OCI-LY7 (cell line): Measurements from ENCODE around the gene TSTD1. TPM values are rescaled to one million over a fixed set of nuclear protein-coding genes. Genes with fewer than 3 reads are reported as not detected.

Source experiments
- BruUV-seq: library from RNA; stranded (reverse); fragments of 400-500 nt; replicated peaks from 2 replicates; lab custom pipeline; 2021; lab: Mats Ljungman, UMichigan
- CTCF ChIA-PET: fragments of 300-600 bp; sonication (Branson Sonifier 250); formaldehyde crosslinking; loops from one replicate; lab custom pipeline; 2022; ENCODE audit warnings: antibody characterized with exemption; ENCODE audit not compliant: unreplicated experiment; lab: Charles Lee
- POLR2A ChIA-PET: fragments of 300-600 bp; sonication (Branson Sonifier 250); formaldehyde crosslinking; loops from one replicate; lab custom pipeline; 2022; ENCODE audit warnings: antibody characterized with exemption; lab: Charles Lee
- DNase-seq: peaks from one replicate; pipeline ENCODE4 v3.0.0-alpha.2; 2015; ENCODE audit warnings: low spot score
- H2AFZ ChIP-seq: fragments of 200-600 bp; sonication (generic), shearing (Covaris generic); 2 replicates; pipeline ENCODE4 v1.6.1; 2014; ENCODE audit warnings: mild to moderate bottlenecking, antibody characterized with exemption, low read length, moderate library complexity
- H3K27ac ChIP-seq: fragments of 200-600 bp; sonication (generic); 2 replicates; pipeline ENCODE4 v1.5.1; 2014; ENCODE audit warnings: mixed run types, low read depth, mild to moderate bottlenecking, moderate library complexity, low read length, inconsistent platforms; ENCODE audit not compliant: poor library complexity, severe bottlenecking
- H3K36me3 ChIP-seq: fragments of 200-600 bp; sonication (generic); 2 replicates; pipeline ENCODE4 v1.6.1; 2014; ENCODE audit warnings: mild to moderate bottlenecking, antibody characterized with exemption, low read length, moderate library complexity, mixed read lengths; ENCODE audit not compliant: insufficient read depth
- H3K4me1 ChIP-seq: fragments of 200-600 bp; sonication (generic); 2 replicates; pipeline ENCODE4 v1.5.1; 2014; ENCODE audit warnings: mild to moderate bottlenecking, low read length; ENCODE audit not compliant: insufficient read depth, poor library complexity, severe bottlenecking
- H3K4me2 ChIP-seq: fragments of 200-600 bp; sonication (generic); 2 replicates; pipeline ENCODE4 v1.6.1; 2014; ENCODE audit warnings: mild to moderate bottlenecking, low read length
- H3K4me3 ChIP-seq: fragments of 200-600 bp; sonication (generic); 2 replicates; pipeline ENCODE4 v1.5.1; 2014; ENCODE audit warnings: mild to moderate bottlenecking, low read depth, low read length; ENCODE audit not compliant: poor library complexity, severe bottlenecking
- H3K79me2 ChIP-seq: fragments of 200-600 bp; sonication (generic); 2 replicates; pipeline ENCODE4 v1.6.1; 2016; ENCODE audit warnings: low read depth, mild to moderate bottlenecking, low read length, moderate library complexity, mixed read lengths; ENCODE audit not compliant: insufficient read depth
- H3K9me2 ChIP-seq: fragments of 200-600 bp; sonication (generic); 2 replicates; pipeline ENCODE4 v1.6.1; 2016; ENCODE audit warnings: mild to moderate bottlenecking, low read length, mixed read lengths; ENCODE audit not compliant: insufficient read depth
- H3K9me3 ChIP-seq: fragments of 200-600 bp; sonication (generic); 2 replicates; pipeline ENCODE4 v1.6.1; 2014; ENCODE audit warnings: mild to moderate bottlenecking, mixed run types, low read length, mixed read lengths
- H4K20me1 ChIP-seq: fragments of 200-600 bp; sonication (generic); 2 replicates; pipeline ENCODE4 v1.6.1; 2014; ENCODE audit warnings: mild to moderate bottlenecking, antibody characterized with exemption, low read length, moderate library complexity, mixed read lengths; ENCODE audit not compliant: insufficient read depth
- EZH2phosphoT487 ChIP-seq: fragments of 200-600 bp; sonication (generic); IDR thresholded peaks from 2 replicates; pipeline ENCODE4 v1.6.1; 2018; ENCODE audit warnings: low read depth, borderline replicate concordance, mild to moderate bottlenecking, mixed run types, antibody characterized with exemption, low read length, moderate library complexity, mixed read lengths
- intact Hi-C: fragments of 100-400 bp; cut with micrococcal nuclease; formaldehyde crosslinking; loops from one replicate; pipeline ENCODE4 v1.10.0; 2022; ENCODE audit not compliant: unreplicated experiment
- total RNA-seq, 2 experiments: library from RNA; depleted of rRNA in 1 of 2; stranded (reverse); fragments of >200 nt in 1 of 2; shearing (Covaris generic) in 1 of 2; gene quantifications; 2 replicates each; pipeline ENCODE4 v1.2.3, GENCODE V29; 2014 to 2022
- TF ChIP-seq, protein P1 (sequence below): fragments of 200-600 bp; sonication (generic); conservative IDR thresholded peaks from 2 replicates; pipeline ENCODE4 v1.5.1; 2014; ENCODE audit warnings: mild to moderate bottlenecking, antibody characterized with exemption, low read length, moderate library complexity, mixed read lengths

The TSTD1 gene
- total RNA-seq, 2 experiments from 2014 or later = 73.4 to 164 TPM

DNA sequence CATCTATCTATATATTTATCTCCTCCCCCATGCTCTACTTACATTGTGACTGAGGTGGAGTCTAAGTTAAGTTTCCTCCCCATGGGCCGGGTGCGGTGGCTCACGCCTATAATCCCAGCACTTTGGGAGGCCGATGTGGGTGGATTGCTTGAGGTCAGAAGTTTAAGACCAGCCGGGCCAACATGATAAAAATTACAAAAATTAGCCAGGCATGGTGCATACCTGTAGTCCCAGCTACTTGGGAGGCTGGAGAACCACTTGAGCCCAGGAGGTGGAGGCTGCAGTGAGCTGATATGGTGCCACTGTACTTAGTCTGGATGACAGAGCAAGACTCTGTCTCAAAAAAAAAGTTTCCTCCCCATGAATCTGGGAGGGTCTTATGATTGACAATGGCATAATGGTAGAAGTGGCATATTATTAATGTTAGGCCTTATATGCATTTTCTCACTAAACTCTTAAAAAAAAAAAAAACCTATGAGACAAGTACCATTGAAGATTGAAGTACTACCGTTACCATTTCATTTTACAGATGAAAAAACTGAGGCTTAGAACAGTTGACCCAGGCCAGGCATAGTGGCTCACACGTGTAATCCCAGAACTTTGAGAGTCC lies 29.1 kb downstream of the TSTD1 start:
- H3K79me2 ChIP-seq = peaks cover 12% of the 10 kb centered on the region; the same call in 1 of the 2 replicates
- CTCF ChIA-PET = no interaction called here

DNA sequence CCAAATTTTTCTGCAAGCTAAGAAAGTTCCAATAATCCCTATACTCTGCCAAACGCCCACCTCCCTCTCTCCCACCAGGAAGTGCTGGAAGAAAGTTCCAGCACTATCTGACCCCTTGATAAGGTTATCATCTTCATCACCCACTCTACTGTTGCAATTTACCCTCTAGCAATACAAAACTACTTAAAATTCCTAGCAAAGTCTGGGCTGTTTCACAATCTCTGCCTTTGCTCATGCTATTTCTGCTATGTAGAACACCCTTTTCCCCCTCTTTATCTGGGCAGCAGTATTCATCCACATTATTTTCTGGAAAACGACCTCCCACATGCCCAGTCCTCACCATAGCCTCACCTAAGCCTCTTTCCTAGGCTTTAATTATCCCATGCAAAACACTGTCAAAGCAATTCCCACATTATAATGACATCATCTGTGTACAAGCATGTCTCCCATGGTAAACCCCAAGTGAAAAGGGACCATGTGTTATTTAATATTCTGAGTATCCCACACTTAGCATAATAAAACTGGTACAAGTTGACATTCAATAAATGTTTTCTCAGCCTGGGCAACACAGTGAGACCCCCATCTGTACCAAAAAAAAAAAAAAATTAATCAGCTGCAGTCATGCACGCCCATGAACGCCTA lies 29.8 kb downstream of the TSTD1 start:
- no peaks in the 10 kb centered on the region for H3K9me2 ChIP-seq
- H3K36me3 ChIP-seq = no peaks in the 10 kb centered on the region
- ChIA-PET POLR2A (no interaction called here), CTCF (no interaction called here)
- H3K4me3 ChIP-seq = no peak overlapping the region
- TF ChIP-seq, protein P1, sequence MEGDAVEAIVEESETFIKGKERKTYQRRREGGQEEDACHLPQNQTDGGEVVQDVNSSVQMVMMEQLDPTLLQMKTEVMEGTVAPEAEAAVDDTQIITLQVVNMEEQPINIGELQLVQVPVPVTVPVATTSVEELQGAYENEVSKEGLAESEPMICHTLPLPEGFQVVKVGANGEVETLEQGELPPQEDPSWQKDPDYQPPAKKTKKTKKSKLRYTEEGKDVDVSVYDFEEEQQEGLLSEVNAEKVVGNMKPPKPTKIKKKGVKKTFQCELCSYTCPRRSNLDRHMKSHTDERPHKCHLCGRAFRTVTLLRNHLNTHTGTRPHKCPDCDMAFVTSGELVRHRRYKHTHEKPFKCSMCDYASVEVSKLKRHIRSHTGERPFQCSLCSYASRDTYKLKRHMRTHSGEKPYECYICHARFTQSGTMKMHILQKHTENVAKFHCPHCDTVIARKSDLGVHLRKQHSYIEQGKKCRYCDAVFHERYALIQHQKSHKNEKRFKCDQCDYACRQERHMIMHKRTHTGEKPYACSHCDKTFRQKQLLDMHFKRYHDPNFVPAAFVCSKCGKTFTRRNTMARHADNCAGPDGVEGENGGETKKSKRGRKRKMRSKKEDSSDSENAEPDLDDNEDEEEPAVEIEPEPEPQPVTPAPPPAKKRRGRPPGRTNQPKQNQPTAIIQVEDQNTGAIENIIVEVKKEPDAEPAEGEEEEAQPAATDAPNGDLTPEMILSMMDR = no peak
- no peak for TF ChIP-seq EZH2phosphoT487
- no peaks in the 10 kb centered on the region for H3K9me3 ChIP-seq
- peaks cover 12% of the 10 kb centered on the region; the same call in 1 of the 2 replicates for H3K79me2 ChIP-seq
- H3K4me1 ChIP-seq = peaks cover 27% of the 10 kb centered on the region
- no peaks in the 10 kb centered on the region for H4K20me1 ChIP-seq
- DNase-seq = no peak
- intact Hi-C loops = no loop called here
- H3K4me2 ChIP-seq = no peak overlapping the region
- H2AFZ ChIP-seq = no peak overlapping the region
- H3K27ac ChIP-seq = no peak overlapping the region
- no TSS peak for BruUV-seq

More for the DNA sequence above, 29.1 kb downstream of the TSTD1 start:
- Histone ChIP-seq H3K9me3 (no peaks in the 10 kb centered on the region), H2AFZ (no peak overlapping the region), H3K4me2 (no peak overlapping the region), H3K4me3 (no peak overlapping the region), H3K9me2 (no peaks in the 10 kb centered on the region), H3K4me1 (peaks cover 32% of the 10 kb centered on the region), H3K36me3 (no peaks in the 10 kb centered on the region), H4K20me1 (no peaks in the 10 kb centered on the region), H3K27ac (no peak overlapping the region)
- POLR2A ChIA-PET = no interaction called here
- no TSS peak for BruUV-seq
- TF ChIP-seq EZH2phosphoT487 = no peak
- TF ChIP-seq, protein P1 = no peak
- intact Hi-C loops = no loop called here
- DNase-seq = no peak

DNA sequence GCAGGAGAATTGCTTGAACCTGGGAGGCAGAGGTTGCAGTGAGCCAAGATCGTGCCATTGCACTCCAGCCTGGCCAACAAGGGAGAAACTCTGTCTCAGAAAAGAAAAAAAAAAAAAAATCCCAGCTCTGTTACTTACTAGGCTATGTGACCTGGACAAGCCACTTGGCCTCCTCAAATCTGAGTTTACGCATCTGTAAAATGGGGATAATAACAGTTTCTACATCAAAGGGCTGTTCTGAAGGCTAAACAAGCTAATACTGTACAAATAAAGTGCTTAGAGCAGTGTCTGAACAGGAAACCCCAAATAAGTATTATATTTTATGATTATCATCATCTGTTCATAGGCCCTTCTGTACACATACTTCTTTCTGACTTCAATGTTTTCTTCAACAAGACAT lies 31.4 kb downstream of the TSTD1 start:
- no peaks in the 10 kb centered on the region for H3K36me3 ChIP-seq
- DNase-seq = no peak
- CTCF ChIA-PET = no interaction called here
- no TSS peak for BruUV-seq
- POLR2A ChIA-PET = interaction anchor here (0.6 to 1.3 kb wide), 2 partner anchors 12 to 397 kb away, joined by 4 to 5 read pairs; no protein-coding TSS in a partner anchor
- no peaks in the 10 kb centered on the region for H3K9me2 ChIP-seq
- H3K27ac ChIP-seq = no peak overlapping the region
- H3K4me3 ChIP-seq = no peak overlapping the region
- no peak overlapping the region for H3K4me2 ChIP-seq
- peaks cover 7% of the 10 kb centered on the region; the same call in 1 of the 2 replicates for H3K79me2 ChIP-seq
- no peak overlapping the region for H2AFZ ChIP-seq
- H3K4me1 ChIP-seq = peaks cover 11% of the 10 kb centered on the region
- TF ChIP-seq EZH2phosphoT487 = no peak
- TF ChIP-seq, protein P1 = no peak
- H4K20me1 ChIP-seq = no peaks in the 10 kb centered on the region
- intact Hi-C loops = no loop called here
- no peaks in the 10 kb centered on the region for H3K9me3 ChIP-seq
